Measurements from ENCODE around the gene INPP5F. TPM values are rescaled to one million over a fixed set of nuclear protein-coding genes. Genes with fewer than 3 reads are reported as not detected.

The INPP5F gene
- total and polyA plus RNA-seq, 2 donors (not counting 1 experiment from before 2014, with no cell fraction given), result 11.2 to 37.5 TPM

GRCh38 chr10:119740096-119740495 lies 14.2 kb downstream of the INPP5F start:
- Mint-ChIP-seq H3K27ac (peak overlapping the region; percentile 46), H3K27me3 (no peaks in the 10 kb centered on the region), H3K9me3 (ENCODE audit: insufficient read depth) (no peaks in the 10 kb centered on the region), H3K4me1 (peaks cover 43% of the 10 kb centered on the region), H3K4me3 (no peak overlapping the region)
- H3K27me3 ChIP-seq (replicated peaks in 1 of 4; ENCODE audit: control extremely low read depth in 1 of 4, control insufficient read depth in 3 of 4, insufficient read depth in 4 of 4, low read length in 3 of 4), result no peaks in the 10 kb centered on the region
- H3K9ac ChIP-seq (ENCODE audit: low read length), result no peak overlapping the region
- WGBS (ENCODE audit: insufficient coverage), result 100% methylated on average over 1 of the region's 3 CpGs
- H3K9me3 ChIP-seq (ENCODE audit: control extremely low read depth in 1 of 3, control insufficient read depth in 2 of 3, insufficient read depth in 1 of 3, low read length in 2 of 3), result no peaks in the 10 kb centered on the region
- ChIA-PET CTCF (interaction anchor here (3.4 kb wide), 1 partner anchor 53 kb away, joined by 29 read pairs; no protein-coding TSS in a partner anchor), POLR2A (no interaction called here)
- peaks cover 97% of the 10 kb centered on the region for H3K79me2 ChIP-seq (ENCODE audit: control insufficient read depth, insufficient read depth, low read length)
- no peak overlapping the region for H2AFZ ChIP-seq (ENCODE audit: insufficient read depth, low read depth, low read length, poor library complexity, severe bottlenecking)
- H4K20me1 ChIP-seq (ENCODE audit: control insufficient read depth, insufficient read depth, low read length, poor library complexity, severe bottlenecking), result peaks cover 7% of the 10 kb centered on the region
- H3K4me2 ChIP-seq (replicated peaks; ENCODE audit: low read depth, low read length, poor library complexity, severe bottlenecking), result no peak overlapping the region
- no peak for ATAC-seq (ENCODE audit: low read depth)
- no peak overlapping the region for H3K4me3 ChIP-seq (ENCODE audit: control extremely low read depth in 1 of 5, extremely low read depth in 1 of 5, insufficient read depth in 1 of 5, low read depth in 2 of 5, low read length in 4 of 5)
- H3K4me1 ChIP-seq (ENCODE audit: control insufficient read depth in 2 of 2, insufficient read depth in 2 of 2, low read length in 2 of 2), result peaks cover 18 to 24% of the 10 kb centered on the region in 2 donors
- TF ChIP-seq EZH2 (IDR thresholded peaks at IDR 0.05; ENCODE audit: borderline replicate concordance, insufficient read depth, low read depth, low read length, poor library complexity, severe bottlenecking), result no peak
- TF ChIP-seq, protein P1, sequence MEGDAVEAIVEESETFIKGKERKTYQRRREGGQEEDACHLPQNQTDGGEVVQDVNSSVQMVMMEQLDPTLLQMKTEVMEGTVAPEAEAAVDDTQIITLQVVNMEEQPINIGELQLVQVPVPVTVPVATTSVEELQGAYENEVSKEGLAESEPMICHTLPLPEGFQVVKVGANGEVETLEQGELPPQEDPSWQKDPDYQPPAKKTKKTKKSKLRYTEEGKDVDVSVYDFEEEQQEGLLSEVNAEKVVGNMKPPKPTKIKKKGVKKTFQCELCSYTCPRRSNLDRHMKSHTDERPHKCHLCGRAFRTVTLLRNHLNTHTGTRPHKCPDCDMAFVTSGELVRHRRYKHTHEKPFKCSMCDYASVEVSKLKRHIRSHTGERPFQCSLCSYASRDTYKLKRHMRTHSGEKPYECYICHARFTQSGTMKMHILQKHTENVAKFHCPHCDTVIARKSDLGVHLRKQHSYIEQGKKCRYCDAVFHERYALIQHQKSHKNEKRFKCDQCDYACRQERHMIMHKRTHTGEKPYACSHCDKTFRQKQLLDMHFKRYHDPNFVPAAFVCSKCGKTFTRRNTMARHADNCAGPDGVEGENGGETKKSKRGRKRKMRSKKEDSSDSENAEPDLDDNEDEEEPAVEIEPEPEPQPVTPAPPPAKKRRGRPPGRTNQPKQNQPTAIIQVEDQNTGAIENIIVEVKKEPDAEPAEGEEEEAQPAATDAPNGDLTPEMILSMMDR (IDR thresholded peaks at IDR 0.05), result no peak
- H3K36me3 ChIP-seq (replicated peaks in 1 of 2; ENCODE audit: control extremely low read depth in 1 of 2, control insufficient read depth in 1 of 2, extremely low read depth in 1 of 2, insufficient read depth in 2 of 2, low read length in 1 of 2), result no peaks in the 10 kb centered on the region
- intact Hi-C loops (cut with micrococcal nuclease), result no loop called here
- no peak overlapping the region for H3K27ac ChIP-seq (ENCODE audit: low read length in 2 of 2)
- DNase-seq, result no peak

DNA sequence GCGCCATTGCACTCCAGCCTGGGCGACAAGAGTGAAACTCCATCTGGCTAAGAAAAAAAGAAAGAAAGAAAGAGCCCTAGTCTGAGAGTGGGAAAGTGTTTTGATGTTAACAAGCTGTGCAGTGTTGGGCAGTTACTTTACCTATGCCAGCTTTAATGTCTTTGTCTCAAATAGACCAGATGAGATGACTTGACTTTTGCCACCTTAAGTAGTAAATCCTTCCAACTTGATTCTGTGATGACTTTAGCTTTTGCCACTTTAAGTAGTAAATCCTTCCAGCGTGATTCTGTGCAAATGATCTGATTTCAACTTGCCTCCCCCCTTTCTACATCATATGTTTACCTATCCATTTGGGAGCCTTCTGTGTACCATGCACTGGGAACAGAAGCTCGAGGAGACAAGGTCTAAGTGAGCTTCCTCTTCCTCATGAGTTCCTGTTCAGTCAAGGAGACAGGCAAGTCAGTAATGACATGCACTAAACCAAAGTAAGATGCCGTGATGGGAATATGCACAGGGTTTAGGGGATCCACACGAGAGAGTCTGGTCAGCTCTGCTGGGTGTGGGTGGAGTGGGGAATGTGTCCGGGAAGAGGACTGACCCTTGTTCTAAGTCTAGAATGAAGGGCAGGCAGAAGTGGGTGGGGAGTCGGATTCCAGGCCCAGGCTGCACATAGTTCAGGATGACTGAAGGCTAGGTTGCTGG lies 17.2 kb downstream of the INPP5F start:
- Histone ChIP-seq H2AFZ (ENCODE audit: insufficient read depth, low read depth, low read length, poor library complexity, severe bottlenecking) (no peak overlapping the region), H3K27me3 (replicated peaks in 1 of 4; ENCODE audit: control extremely low read depth in 1 of 4, control insufficient read depth in 3 of 4, insufficient read depth in 4 of 4, low read length in 3 of 4) (no peaks in the 10 kb centered on the region), H3K27ac (ENCODE audit: low read length in 2 of 2) (no peak overlapping the region), H3K79me2 (ENCODE audit: control insufficient read depth, insufficient read depth, low read length) (peaks cover 92% of the 10 kb centered on the region), H3K4me3 (ENCODE audit: control extremely low read depth in 1 of 5, extremely low read depth in 1 of 5, insufficient read depth in 1 of 5, low read depth in 2 of 5, low read length in 4 of 5) (no peak overlapping the region), H3K4me1 (ENCODE audit: control insufficient read depth in 2 of 2, insufficient read depth in 2 of 2, low read length in 2 of 2) (peaks cover 13 to 16% of the 10 kb centered on the region in 2 donors), H3K9me3 (ENCODE audit: control extremely low read depth in 1 of 3, control insufficient read depth in 2 of 3, insufficient read depth in 1 of 3, low read length in 2 of 3) (no peaks in the 10 kb centered on the region), H3K9ac (ENCODE audit: low read length) (no peak overlapping the region), H4K20me1 (ENCODE audit: control insufficient read depth, insufficient read depth, low read length, poor library complexity, severe bottlenecking) (peaks cover 12% of the 10 kb centered on the region), H3K4me2 (replicated peaks; ENCODE audit: low read depth, low read length, poor library complexity, severe bottlenecking) (no peak overlapping the region), H3K36me3 (replicated peaks in 1 of 2; ENCODE audit: control extremely low read depth in 1 of 2, control insufficient read depth in 1 of 2, extremely low read depth in 1 of 2, insufficient read depth in 2 of 2, low read length in 1 of 2) (no peaks in the 10 kb centered on the region)
- DNase-seq (no peak), ATAC-seq (ENCODE audit: low read depth) (no peak)
- Mint-ChIP-seq H3K27ac (no peak overlapping the region), H3K4me3 (no peak overlapping the region), H3K27me3 (no peaks in the 10 kb centered on the region), H3K4me1 (peaks cover 39% of the 10 kb centered on the region), H3K9me3 (ENCODE audit: insufficient read depth) (no peaks in the 10 kb centered on the region)
- POLR2A ChIA-PET, result interaction anchor here (0.6 kb wide), 1 partner anchor 18 kb away, joined by 9 read pairs; no protein-coding TSS in a partner anchor
- TF ChIP-seq, protein P1 (IDR thresholded peaks at IDR 0.05), result no peak
- no peak for TF ChIP-seq EZH2 (IDR thresholded peaks at IDR 0.05; ENCODE audit: borderline replicate concordance, insufficient read depth, low read depth, low read length, poor library complexity, severe bottlenecking)
- 82% methylated on average over 8 of the region's 8 CpGs for WGBS (ENCODE audit: insufficient coverage)
- CTCF ChIA-PET, result interaction anchor here (0.8 to 2.4 kb wide), 7 partner anchors 8 to 121 kb away, joined by 3 to 7 read pairs (median 5); partner anchors contain the start of gene INPP5F
- intact Hi-C loops (cut with micrococcal nuclease), result no loop called here

All from B cell (primary cell).